Esophagus (tissue), 2 donors: Measurements from ENCODE around the gene TRAF3. TPM values are rescaled to one million over a fixed set of nuclear protein-coding genes. Genes with fewer than 3 reads are reported as not detected.
"Not testable (repeated sequence)": the region's sequence is repeated elsewhere in the genome, so short reads cannot be mapped to it uniquely, and the experiment has no call there.

Experiments used
- H3K27ac ChIP-seq, 2 donors: one replicate each; pipeline ENCODE4 v1.5.1; 2013; ENCODE audit warnings: low read depth in 2 of 2, mild to moderate bottlenecking in 2 of 2, inconsistent platforms in 1 of 2, low read length in 1 of 2, moderate library complexity in 1 of 2
- H3K27me3 ChIP-seq, 2 donors: one replicate each; pipeline ENCODE4 v1.6.1; 2013; ENCODE audit warnings: low read length in 2 of 2, control low read depth in 1 of 2, mild to moderate bottlenecking in 1 of 2; ENCODE audit not compliant: insufficient read depth in 2 of 2, control insufficient read depth in 1 of 2
- H3K36me3 ChIP-seq, 2 donors: one replicate each; pipeline ENCODE4 v1.6.1; 2013; ENCODE audit warnings: low read length in 1 of 2; ENCODE audit not compliant: control insufficient read depth in 2 of 2, insufficient read depth in 2 of 2
- H3K4me1 ChIP-seq, 2 donors: one replicate each; pipeline ENCODE4 v1.6.1; 2013; ENCODE audit warnings: low read length in 1 of 2; ENCODE audit not compliant: control insufficient read depth in 2 of 2, insufficient read depth in 2 of 2
- H3K4me3 ChIP-seq, 2 donors: one replicate each; pipeline ENCODE4 v1.5.1; 2013; ENCODE audit warnings: low read length in 2 of 2, mild to moderate bottlenecking in 2 of 2, low read depth in 1 of 2, moderate library complexity in 1 of 2
- H3K9me3 ChIP-seq, 2 donors: one replicate each; pipeline ENCODE4 v1.6.1; 2013; ENCODE audit warnings: mild to moderate bottlenecking in 2 of 2, low read depth in 1 of 2, low read length in 1 of 2, moderate library complexity in 1 of 2; ENCODE audit not compliant: control insufficient read depth in 2 of 2, insufficient read depth in 1 of 2
- WGBS, 2 donors: extraction: QIAGEN DNeasy Blood & Tissue Kit; methylation state at CpG; one replicate each; pipeline ENCODE4 v1.1.7; 2013; 5-methylcytosine and 5-hydroxymethylcytosine counted together
- polyA plus RNA-seq, 2 donors: library from polyadenylated mRNA; stranded (reverse); fragments of 200-250 nt; gene quantifications; one replicate each; pipeline ENCODE4 v1.2.3, GENCODE V29; 2013
- donor health status: healthy with polysubstance abuse.
- donor health status: Bipolar disorder and iron deficiency.

The TRAF3 gene
- polyA plus RNA-seq, 2 donors: 3.8 to 4.9 TPM

GRCh38 chr14:102920998-102921304 lies 143.7 kb downstream of the TRAF3 start:
- Histone ChIP-seq H3K27me3 (peaks cover 0 to 7% of the 10 kb centered on the region in 2 donors), H3K27ac (no peak overlapping the region), H3K36me3 (no peaks in the 10 kb centered on the region), H3K4me3 (no peak overlapping the region), H3K4me1 (peaks cover 2 to 14% of the 10 kb centered on the region in 2 donors), H3K9me3 (peaks cover 0 to 7% of the 10 kb centered on the region in 2 donors)
- WGBS, 2 donors: 97 to 98% methylated on average over 1 of the region's 1 CpG

GRCh38 chr14:102922490-102923200 lies 145.4 kb downstream of the TRAF3 start, which contains the start of gene AMN:
Gene AMN, plus strand, starts transcription at chr14:102922663. Its CDS starts 26 bp downstream, at chr14:102922689.
- Histone ChIP-seq H3K4me3 (peak within 1 kb of the TSS; percentile 27 to 31), H3K27me3 (peaks cover 0 to 7% of the 10 kb centered on the region in 2 donors), H3K9me3 (peaks cover 0 to 7% of the 10 kb centered on the region in 2 donors), H3K27ac (no peak within 1 kb of the TSS), H3K36me3 (no peaks in the 10 kb centered on the region), H3K4me1 (peaks cover 2 to 18% of the 10 kb centered on the region in 2 donors)
- WGBS, 2 donors: 9 to 11% methylated on average over 42 to 56 of the region's 56 CpGs

GRCh38 chr14:102923201-102923924 lies 146.1 kb downstream of the TRAF3 start:
- peaks cover 0 to 7% of the 10 kb centered on the region in 2 donors for H3K9me3 ChIP-seq
- no peak overlapping the region for H3K27ac ChIP-seq
- peak overlapping the region; percentile 27 to 31 for H3K4me3 ChIP-seq
- H3K27me3 ChIP-seq: peaks cover 0 to 7% of the 10 kb centered on the region in 2 donors
- WGBS, 2 donors: 10 to 11% methylated on average over 46 to 53 of the region's 53 CpGs
- no peaks in the 10 kb centered on the region for H3K36me3 ChIP-seq
- H3K4me1 ChIP-seq: peaks cover 2 to 18% of the 10 kb centered on the region in 2 donors

GRCh38 chr14:102923925-102924486 lies 146.8 kb downstream of the TRAF3 start:
- H3K27me3 ChIP-seq: peaks cover 0 to 7% of the 10 kb centered on the region in 2 donors
- H3K27ac ChIP-seq: no peak overlapping the region
- no peaks in the 10 kb centered on the region for H3K36me3 ChIP-seq
- H3K4me3 ChIP-seq: no peak overlapping the region
- H3K9me3 ChIP-seq: peaks cover 0 to 7% of the 10 kb centered on the region in 2 donors
- H3K4me1 ChIP-seq: peaks cover 2 to 25% of the 10 kb centered on the region in 2 donors
- WGBS, 2 donors: 53 to 58% methylated on average over 11 of the region's 11 CpGs

- Histone ChIP-seq H3K4me1 (peaks cover 2 to 34% of the 10 kb centered on the region in 2 donors), H3K27me3 (peaks cover 0 to 13% of the 10 kb centered on the region in 2 donors), H3K4me3 (no peak overlapping the region), H3K36me3 (no peaks in the 10 kb centered on the region), H3K9me3 (peaks cover 0 to 7% of the 10 kb centered on the region in 2 donors), H3K27ac (no peak overlapping the region)
- WGBS, 2 donors: 83 to 85% methylated on average over 25 of the region's 25 CpGs
Observed at GRCh38 chr14:102924632-102925588, 147.7 kb downstream of the TRAF3 start.

GRCh38 chr14:102925646-102926045 lies 148.4 kb downstream of the TRAF3 start:
- Histone ChIP-seq H3K4me3 (no peak overlapping the region), H3K36me3 (no peaks in the 10 kb centered on the region), H3K9me3 (peaks cover 0 to 4% of the 10 kb centered on the region in 2 donors), H3K27me3 (peaks cover 0 to 18% of the 10 kb centered on the region in 2 donors), H3K27ac (no peak overlapping the region), H3K4me1 (peaks cover 2 to 40% of the 10 kb centered on the region in 2 donors)
- 84 to 89% methylated on average over 11 of the region's 11 CpGs for WGBS, 2 donors

GRCh38 chr14:102926104-102926503 lies 148.9 kb downstream of the TRAF3 start:
- Histone ChIP-seq H3K27ac (no peak overlapping the region), H3K4me3 (no peak overlapping the region), H3K9me3 (peaks cover 0 to 4% of the 10 kb centered on the region in 2 donors), H3K36me3 (peaks cover 0 to 1% of the 10 kb centered on the region in 2 donors), H3K4me1 (peaks cover 6 to 44% of the 10 kb centered on the region in 2 donors), H3K27me3 (peaks cover 0 to 18% of the 10 kb centered on the region in 2 donors)
- 75 to 81% methylated on average over 12 of the region's 12 CpGs for WGBS, 2 donors

- not testable (repeated sequence) for H3K9me3 ChIP-seq, H3K4me3 ChIP-seq, H3K36me3 ChIP-seq, H3K27ac ChIP-seq
- Histone ChIP-seq H3K27me3 (peaks cover 0 to 18% of the 10 kb centered on the region in 2 donors), H3K4me1 (peaks cover 6 to 49% of the 10 kb centered on the region in 2 donors)
- WGBS, 2 donors: 89 to 92% methylated on average over 10 of the region's 10 CpGs
Observed at GRCh38 chr14:102926840-102927239, 149.6 kb downstream of the TRAF3 start.
